ENCODE measurements around the gene SELENBP1.
"Not testable (repeated sequence)": the region's sequence is repeated elsewhere in the genome, so short reads cannot be mapped to it uniquely, and the experiment has no call there.

The SELENBP1 gene

DNA sequence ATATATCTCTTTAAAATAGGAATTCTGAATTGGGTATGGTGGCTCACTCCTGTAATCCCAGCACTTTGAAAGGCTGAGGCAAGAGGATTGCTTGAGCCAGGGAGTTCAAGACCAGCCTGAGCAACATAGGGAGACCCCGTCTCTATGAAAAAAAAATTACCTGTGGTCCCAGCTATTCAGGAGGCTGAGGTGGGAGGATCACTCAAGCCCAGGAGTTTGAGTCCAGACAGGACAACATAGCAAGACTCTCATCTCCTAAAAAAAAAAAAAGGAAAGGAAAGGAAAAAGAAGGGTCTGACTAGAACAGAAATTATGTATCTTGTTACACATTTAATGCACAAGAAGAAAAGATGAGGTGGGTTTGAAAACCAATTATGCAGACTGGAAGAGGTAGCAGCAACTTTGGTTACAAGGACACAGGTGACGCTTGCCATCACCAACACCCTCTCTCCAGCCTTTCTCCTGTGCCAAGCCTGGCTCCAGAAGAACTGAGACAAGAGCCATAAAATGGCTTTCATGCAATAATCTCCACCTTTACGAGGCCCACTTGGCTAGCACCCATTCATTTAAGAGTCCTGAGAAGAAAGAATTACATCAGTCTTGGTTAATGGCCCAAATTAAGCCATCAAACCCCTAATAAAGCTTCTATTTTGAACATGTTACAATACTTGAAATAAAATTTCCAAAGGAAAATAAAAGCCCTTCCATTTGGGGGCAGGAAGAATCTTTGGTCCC lies 4.8 kb upstream of the SELENBP1 start:
- no peak for DNase-seq

DNA sequence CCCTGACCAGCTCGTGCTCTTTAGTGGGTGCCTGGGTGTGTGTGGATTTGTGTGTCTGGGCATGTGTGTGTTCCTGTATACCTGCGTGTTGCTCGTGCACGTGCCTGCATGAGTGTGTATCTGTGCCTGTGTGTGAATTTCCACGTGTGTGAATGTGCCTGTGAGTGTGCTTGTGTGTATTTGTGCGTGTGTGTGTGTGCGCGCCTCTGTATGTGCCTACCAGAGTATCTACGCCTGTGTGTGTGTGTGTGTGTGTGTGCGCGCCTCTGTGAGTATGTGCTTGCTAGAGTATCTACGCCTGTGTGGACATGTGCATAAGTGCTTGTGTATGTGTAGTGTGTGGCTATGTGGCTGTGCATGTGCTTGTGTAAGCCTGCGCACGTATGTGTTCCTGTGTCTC lies 691 bp upstream of the SELENBP1 start:
- no peak for DNase-seq

DNA sequence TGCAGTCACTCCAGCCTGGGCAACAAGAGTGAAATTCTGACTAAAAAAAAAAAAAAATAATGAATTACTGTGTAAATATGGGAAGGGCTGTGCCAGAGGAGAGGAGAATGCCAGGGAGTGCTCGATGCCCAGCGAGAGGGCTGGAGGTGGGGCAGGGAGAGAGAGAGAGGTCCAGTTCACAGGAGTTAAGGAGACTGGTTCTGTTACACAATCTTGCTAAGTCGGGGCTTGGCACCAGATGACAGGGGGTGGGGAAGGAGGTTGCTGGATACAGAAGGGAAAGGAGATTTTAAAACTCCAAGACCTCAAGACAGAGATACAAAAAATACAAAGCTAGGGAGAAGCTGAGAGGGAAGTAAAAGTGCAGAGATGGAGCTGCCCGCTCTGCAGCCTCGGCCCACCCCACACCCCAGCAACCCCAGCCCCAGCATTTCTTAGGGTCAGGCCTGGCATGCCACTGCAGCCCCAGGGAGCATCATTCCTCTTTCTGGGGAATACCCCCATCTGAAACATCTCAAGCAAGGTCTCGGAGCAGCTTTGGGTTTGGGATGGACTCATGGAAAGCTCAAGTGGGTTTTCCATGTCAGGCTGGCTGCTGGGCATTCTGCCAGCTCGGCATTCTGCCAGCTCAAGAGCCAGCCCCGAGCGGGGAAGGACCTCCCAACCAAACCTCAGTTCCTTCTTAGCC lies 991 bp downstream of the SELENBP1 start:
- DNase-seq: no peak

DNA sequence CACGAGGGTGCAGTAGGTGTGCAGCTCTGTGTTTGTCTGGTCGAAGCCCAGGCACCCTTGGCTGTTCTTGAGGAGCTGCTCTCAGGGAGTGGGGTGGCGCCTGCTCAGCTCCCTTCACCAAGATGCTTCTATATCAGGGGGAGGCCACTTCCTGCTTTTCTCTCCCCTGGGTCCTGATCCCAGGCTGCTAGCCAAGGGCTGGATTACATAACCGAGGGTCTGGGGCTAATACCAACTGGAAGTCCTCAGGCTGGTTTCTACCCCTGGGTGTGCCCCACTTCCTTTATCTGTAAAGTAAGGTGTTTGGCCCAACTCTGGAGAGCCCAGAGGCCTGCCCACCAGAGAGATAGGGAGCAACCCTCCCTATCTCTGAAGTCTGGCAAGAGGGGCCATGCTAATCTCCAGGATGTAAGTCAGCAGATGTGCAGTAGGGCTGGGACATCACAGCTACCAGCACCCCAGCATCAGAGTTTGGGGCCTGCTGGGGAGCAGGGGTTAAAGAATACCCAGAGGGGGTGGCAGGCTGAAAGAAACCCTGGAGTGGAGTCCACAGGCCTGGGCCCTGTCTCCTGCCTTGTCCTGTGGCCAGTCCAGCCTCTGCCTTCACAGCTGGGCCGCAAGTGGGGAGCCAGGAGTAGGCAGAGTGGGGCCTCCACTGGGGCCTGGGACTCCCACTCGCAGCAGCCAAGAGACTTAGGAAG lies 2.1 kb downstream of the SELENBP1 start:
- DNase-seq: no peak

DNA sequence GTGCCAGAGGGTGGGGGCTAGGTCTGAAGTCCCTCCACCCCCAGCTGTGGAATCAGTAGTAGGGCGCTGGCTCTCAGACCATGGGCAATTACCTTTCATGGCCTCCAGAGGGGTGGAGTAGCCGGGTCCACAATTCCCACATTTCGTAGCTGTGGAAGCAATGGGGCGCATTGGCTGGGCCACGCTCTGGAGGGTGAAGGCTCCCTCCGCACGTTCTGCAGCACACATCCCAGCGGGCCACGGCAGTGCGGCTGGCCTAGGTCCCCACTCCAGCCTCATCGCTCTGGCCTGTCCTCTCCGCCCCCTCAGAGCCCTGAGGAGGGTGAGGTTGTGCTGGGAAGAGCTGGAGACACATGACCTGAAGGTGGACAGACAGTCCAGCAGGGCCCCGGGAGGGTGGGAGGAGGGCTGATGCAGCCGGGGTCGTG lies 2.9 kb downstream of the SELENBP1 start:
- no peak for DNase-seq

DNA sequence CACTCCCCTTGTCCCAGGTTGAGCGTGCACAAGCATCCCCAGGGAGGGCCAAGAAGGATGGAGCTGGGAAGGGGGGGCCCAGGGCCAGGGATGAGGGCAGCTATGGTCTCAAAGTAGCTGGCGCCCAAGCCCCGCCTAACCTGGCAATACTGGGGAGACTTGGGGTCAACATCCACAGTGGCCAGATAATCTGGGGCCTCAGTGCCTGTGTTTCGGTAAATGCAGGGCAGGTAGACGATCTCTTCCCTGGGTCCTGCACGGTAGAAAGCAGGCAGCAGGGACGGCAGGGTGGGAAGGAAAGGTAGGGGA lies 3.2 kb downstream of the SELENBP1 start:
- no peak for DNase-seq

DNA sequence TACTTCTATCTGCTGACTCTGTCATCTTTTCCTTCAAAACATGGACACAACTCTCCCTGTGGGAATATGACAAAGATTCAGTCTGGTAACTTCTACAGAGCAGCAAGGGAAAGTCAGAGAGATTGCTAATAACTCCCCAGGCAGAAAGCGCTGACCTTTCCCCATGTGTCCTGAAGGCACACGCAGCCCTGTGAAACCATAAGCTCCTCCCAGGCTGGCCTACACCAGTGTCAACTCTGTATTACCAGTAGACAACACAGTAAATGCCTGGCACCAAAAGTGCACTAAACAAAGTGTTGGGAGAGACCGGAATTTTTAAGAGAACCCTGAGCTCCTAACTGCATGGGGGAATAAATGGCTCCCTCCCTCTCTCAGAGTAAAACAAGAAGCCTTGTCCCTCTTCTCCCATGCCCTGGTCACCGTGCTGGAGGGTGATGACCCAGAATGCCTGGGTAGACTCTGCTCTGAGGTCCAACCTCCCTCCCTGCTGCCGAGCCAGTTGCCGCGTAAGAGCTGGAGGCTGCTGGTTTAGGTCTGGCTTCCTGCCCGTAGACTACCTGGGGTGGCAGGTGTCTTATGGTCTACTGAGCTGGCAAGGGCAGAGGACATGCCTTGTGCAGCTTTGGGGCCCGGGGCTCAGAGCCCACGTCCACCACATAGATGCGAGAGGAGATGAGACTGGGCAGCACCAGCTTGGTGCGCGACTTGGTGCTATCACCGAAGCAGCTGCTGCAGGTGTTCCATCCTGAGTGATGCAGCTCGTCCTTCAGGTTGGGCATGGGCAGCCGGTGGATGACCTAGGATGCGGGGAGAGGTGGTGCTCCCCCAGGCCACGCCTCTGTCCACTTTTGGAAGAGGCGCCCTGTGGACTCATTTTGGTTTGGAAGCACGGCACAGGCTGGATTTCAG lies 3.9 kb downstream of the SELENBP1 start:
- DNase-seq: no peak

DNA sequence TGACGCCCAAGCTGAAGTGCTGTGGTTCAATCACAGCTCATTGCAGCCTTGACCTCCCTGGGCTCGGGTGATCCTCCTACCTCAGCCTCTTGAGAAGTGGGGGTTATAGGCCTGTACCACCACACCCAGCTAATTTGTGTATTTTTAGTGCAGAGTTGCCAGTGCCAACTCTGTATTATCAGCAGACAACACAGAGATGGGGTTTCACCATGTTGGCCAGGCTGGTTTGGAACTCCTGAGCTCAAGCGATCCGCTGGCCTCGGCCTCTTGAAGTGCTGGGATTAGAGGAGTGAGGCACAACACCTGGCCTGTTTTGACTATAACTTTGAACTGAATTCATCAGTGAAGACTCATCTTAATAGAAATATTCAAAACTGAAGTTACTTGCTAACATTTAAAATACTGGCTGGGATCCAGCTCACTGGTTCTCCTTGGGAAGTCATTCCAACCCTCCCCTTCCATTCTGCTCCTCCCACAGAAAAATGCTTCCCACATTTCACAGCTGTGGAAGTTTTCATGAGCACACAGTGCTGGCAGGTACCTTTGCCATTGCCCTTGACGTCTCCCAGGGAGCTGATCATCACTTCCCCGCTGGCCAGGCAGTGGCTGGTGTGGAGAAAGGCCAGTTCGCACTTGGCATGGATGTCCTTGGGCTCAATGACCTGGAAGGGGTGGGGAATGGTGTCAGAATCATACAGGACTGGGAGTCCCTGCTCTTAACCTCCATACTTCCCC lies 4.7 kb downstream of the SELENBP1 start:
- DNase-seq: no peak

DNA sequence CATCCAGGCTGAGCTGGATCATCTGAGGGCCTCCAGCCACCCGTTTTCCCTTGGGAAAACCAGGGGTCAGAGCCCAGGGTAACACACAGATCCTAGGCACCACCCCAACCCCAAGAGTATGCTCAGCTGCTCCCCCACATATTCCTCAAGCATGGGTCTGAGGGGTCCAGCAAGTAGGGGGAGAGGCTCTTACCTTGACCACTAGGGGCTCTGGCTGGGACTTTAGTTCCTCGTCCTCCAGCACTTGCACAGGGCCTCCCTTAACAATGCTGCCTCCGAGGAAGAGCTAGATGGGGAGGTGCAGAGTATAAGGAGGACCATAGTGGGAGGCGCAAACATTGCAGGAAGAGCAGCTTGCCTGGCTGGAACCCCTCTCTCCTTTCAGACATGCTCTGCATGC lies 7.5 kb downstream of the SELENBP1 start:
- DNase-seq: no peak

DNA sequence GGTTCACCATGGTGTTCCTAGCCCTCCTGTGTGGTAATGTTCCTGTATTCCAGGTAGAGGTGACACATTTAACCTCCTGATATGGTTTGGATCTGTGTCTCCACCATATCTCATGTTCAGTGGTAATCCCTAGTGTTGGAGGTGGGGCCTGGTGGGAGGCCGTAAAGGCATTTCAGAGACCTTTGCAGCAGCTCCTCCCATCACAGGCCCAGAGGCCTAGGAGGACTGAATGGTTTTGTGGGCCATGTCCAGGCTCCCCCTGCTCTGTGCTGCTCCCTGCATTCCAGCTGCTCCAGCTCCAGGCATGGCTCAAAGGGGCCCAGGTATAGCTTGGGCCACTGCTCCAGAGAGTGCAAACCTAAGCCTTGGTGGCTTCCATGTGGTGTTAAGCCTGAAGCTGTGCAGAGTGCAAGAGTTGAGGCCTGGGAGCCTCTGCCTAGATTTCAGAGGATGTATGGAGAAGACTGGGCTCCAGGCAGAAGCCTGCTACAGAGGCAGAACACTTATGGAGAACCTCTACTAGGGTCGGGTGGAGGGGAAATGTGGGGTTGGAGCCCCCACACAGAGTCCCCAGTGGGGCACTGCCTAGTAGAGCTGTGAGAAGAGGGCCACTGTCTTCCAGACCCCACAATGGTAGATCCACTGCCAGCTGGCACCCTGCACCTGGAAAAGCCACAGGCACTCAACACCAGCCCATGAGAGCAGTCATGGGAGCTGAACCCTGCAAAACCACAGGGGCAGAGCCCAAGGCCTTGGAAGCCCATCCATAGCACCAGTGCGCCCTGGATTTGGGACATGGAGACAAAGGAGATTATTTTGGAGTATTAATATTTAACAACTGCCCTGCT lies 10.0 kb downstream of the SELENBP1 start:
- DNase-seq: no peak

DNA sequence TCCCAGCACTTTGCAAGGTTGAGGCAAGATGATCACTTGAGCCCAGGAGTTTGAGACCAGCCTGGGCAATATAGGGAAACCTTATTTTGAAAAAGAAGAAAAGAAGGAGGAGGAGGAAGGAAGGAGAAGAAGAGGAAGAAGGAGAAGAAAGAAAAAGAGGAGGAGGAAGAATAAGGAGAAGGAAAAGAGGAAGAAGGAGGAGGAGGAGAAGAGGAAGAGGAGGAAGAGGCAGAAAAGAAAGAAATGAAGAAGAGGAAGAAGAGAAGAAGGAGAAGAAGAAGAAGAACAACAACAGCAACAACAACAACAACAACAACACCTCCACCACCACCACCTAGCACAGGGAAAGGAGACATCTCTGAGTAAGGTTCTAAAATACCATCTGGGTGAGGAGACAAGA lies 10.6 kb downstream of the SELENBP1 start:
- no peak for DNase-seq

DNA sequence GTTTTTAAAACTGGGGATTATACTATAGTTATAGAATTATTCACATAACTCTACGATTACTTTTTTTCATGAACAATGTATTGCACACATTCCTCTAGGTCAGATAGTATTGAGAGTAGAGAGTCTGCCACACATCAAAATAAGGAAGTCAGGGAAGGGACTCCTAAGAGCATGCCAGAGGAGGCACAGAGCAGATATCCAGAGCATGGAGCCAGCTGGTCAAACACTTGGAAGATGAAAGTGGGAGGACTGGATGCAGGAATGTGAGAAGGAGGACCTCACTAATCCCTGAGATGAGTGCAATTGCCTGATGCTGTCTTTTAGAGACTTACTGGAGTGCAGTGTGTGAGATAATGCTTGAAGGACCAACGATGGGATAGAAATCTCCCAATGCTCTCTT lies 15.8 kb downstream of the SELENBP1 start:
- no peak for DNase-seq

DNA sequence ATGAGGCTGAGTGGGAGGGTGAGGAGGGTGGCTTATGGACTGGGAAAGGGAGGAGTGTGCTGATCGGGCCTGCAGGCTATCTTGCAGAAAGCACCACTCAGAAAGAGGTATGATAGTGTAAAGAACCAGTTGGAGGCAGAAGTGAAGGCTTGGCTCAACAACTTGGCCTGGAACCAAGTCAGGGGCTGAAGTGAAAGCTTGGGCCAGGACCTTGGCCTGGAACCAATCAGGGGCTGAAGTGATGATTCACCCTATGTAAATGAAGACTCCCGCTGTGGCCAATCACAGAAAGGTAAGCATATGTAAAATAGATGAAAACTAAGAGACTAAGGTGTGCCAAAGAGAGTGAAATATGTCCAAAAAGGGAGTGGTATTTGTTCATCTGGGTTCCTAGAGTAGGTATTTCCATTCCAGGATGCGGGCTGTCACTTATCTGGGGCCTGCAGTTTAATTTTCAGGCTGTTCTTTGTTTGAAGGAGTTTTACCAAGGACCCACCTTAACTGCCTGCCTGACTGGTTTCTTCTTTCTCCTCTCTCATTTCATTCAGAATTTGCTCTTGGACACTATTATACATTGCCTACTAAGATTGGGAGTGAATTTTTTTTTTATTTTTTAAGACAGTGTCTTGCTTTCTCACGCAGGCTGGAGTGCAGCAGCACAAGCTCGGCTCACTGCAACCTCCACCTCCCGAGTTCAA lies 20.3 kb downstream of the SELENBP1 start:
- DNase-seq: no peak

DNA sequence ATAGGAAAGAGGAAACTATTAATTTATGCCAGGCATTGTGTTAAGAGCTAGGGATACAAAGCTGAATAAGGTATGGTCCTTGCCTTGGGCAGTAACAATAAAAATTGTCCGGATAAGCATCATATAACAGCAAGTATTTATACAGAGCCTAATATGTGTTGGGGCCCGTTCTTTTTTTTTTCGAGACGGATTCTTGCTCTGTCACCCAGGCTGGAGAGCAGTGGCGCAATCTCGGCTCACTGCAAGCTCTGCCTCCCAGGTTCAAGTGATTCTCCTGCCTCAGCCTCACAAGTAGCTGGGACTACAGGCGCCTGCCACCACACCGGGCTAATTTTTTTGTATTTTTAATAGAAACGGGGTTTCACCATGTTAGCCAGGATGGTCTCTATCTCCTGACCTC lies 22.2 kb downstream of the SELENBP1 start:
- DNase-seq: not testable (repeated sequence)

DNA sequence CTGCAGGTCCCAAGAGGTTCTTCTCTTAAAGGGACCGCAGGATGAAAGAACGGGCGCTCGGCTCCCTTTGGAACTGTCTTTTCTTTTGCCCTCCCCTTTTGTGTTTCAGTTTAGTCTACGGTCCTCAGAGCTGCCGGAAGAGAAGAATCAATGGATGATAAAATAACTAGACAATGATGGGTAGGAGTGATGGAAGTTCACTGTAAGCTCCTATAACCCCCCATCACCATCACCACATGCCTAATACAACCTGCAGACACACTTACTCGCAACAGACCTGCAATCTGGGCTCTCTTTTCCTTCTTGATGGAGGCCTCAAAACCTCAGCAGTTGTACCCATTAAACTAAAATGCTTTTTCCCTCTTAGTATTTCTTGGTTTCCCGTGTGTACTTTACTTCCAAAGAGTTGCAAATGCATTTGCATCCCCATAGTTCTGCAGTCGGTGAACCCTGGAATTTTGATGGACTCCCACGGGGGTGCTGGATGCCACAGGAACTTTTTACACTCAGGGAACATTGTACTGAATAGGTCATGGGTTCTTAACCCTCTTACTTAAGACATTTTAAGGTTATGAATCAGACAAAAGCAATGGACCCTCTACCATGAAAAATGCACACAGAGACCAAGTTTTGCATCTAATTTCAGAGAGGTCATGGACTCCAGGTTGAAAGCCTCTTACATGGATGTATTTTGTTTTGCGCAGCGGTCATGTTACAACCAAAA lies 24.8 kb downstream of the SELENBP1 start:
- no peak for DNase-seq

DNA sequence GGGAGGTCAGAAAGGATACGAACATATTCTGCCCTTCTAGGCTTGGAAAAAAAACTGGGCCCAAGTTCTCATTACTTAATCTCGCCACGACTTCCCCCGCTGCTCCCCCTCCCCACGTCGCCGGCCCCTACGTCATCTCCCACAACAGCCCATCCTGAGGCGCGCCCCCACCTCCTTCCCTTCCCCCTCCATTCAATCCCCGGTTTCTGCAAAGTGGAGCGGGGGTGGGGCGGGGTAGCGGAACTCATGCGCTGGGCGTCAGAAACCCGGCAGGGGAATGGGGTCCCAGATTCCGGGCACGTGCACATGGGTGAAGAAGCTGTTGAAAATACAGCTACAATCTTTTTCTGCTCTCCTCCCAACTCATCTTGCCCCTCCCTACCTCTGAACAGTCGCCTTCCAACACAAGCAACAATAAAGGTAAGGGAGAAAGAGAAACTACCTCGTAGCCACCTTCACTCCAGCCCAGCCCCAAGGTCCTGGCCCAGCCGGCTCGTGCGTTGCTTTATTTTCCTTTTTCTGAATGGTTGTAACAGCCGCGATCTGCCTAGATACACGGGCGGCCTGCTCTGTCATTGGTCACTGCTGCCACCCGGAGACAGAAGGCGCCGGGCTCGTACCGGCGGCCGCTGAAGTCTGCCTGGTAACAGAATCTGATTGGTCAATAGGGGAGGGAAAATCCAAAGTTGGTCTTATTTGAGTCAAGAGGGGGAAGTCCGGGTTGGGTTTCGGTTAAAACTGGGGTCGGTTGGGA lies 25.6 kb downstream of the SELENBP1 start, which contains the start of gene RFX5:
RFX5 (minus strand) TSS at position 484 of the 754 bp plus-strand sequence. CDS start 932 bp downstream, outside the sequence.
- DNase-seq: peak; percentile 90 to 92

DNA sequence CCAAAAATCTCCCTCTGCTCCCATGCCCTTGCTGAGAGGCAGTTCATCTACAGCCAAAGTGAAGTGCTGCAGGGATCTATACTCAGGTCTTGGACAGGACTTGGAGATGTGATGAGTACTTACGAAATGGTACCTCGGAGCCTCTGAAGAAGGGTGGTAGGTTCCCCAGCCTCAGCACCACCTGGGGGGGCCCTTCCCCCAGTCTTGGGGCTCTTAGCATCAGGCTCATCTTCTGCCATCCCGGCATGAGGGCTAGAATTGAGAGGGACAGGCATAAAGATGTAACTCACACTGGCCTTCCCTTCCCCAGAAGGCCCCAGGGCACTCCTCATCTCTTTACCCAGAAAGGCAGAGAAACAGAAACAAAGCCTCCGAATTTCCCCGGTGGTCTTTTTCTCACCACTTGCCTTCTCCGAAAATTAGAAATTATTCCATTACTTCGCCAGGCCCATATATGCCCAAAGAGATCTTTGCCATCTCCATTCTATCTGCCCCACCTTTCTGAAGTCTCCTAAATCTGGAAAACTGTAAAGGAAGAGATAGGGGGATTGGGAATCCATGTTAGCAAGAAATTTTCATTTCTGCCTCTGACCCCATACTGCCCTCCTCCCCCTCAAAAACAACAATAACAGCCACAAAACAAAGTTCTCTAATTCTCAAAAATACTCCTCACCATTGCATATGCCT lies 26.3 kb downstream of the SELENBP1 start:
- DNase-seq: no peak

DNA sequence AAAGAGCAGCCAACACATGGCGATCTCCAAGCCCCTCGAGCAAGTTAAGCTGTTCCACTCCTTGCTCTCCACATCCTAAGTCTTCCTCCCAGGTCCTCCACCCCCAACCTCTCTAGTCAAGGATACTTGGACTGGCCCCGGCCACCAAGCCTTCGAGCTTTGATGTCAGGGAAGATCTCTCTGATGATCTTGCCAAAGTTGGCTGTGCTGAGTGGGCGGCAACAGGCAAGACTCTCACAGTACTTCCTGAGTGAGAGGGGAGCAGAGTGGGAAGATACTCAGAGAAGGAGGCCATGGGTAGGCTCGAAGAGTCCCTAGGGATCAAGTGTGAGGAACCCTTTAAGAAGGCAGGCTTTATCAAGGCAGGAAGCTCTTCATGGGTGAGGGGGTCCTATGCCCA lies 28.2 kb downstream of the SELENBP1 start:
- DNase-seq: no peak

DNA sequence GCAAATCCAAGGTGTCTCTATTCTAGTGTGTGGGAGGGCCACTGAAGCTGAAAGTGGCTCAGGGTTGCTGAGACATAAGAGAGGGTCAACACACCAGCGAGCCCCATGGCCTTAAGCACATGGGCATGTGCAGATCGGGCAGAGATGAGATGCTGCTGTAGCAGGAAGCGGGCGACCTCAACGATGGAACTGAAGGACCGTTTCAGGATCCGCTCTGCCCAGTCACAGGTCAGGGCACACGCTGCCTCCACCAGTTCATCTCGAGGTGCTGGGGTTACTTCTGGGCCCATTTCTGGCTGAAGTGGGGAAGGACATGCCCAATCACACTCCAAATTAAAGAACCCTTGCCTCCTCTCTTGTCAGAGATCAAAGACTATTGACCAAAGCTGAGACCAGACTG lies 28.9 kb downstream of the SELENBP1 start:
- DNase-seq: no peak

Measured in stimulated activated CD4-positive, alpha-beta T cell treated with anti-CD3 and anti-CD28 coated beads, Interleukin-2, amount 100 ng/mL, for 24 hours (primary cell).